ENCODE data around the gene SLC39A11.

- TF ChIP-seq CTCF (IDR thresholded peaks at IDR 0.05) = no peak
- no peak for TF ChIP-seq POLR2A (IDR thresholded peaks at IDR 0.05)
These were observed 204.6 kb downstream of the SLC39A11 start for GRCh38 chr17:72887917-72888316.
